GM23338 (cell line): ENCODE measurements around the gene DCTN5. TPM values are rescaled to one million over a fixed set of nuclear protein-coding genes. Genes with fewer than 3 reads are reported as not detected.

Experiments
- ATAC-seq: fragments of 200-7000 bp; cut with Tn5 transposase; 3 replicates; pipeline ENCODE4 v1.9.1; 2020
- DNase-seq: peaks from one replicate; pipeline ENCODE4 v3.0.0-alpha.2; 2015; ENCODE audit warnings: low spot score
- H2AFZ ChIP-seq: fragments of 200-600 bp; sonication (generic); 2 replicates; pipeline ENCODE4 v1.8.0; 2016; ENCODE audit warnings: antibody characterized with exemption, mild to moderate bottlenecking, moderate library complexity
- H3F3A ChIP-seq: fragments of 200-600 bp; sonication (generic); replicated peaks from 2 replicates; pipeline ENCODE4 v1.8.0; 2017; ENCODE audit warnings: antibody characterized with exemption, mixed run types, low read depth
- H3K27ac ChIP-seq: fragments of 200-600 bp; sonication (generic); 2 replicates; pipeline ENCODE4 v1.6.1; 2016; ENCODE audit warnings: low read depth
- H3K27me3 ChIP-seq: fragments of 200-600 bp; sonication (generic); 2 replicates; pipeline ENCODE4 v1.8.0; 2016; ENCODE audit warnings: mild to moderate bottlenecking, mixed run types, moderate library complexity; ENCODE audit not compliant: insufficient read depth
- H3K36me3 ChIP-seq: fragments of 200-600 bp; sonication (generic); 2 replicates; pipeline ENCODE4 v1.8.0; 2016; ENCODE audit warnings: mild to moderate bottlenecking; ENCODE audit not compliant: insufficient read depth
- H3K4me1 ChIP-seq: fragments of 200-600 bp; sonication (generic); 2 replicates; pipeline ENCODE4 v1.8.0; 2016; ENCODE audit warnings: mild to moderate bottlenecking, moderate library complexity; ENCODE audit not compliant: insufficient read depth
- H3K4me2 ChIP-seq: fragments of 200-600 bp; sonication (generic); 2 replicates; pipeline ENCODE4 v1.7.1; 2017; ENCODE audit warnings: mixed run types
- H3K4me3 ChIP-seq: fragments of 200-600 bp; sonication (generic); 2 replicates; pipeline ENCODE4 v1.6.1; 2016; ENCODE audit warnings: mixed run types
- H3K79me2 ChIP-seq: fragments of 200-600 bp; sonication (generic); replicated peaks from 2 replicates; pipeline ENCODE4 v1.8.0; 2017; ENCODE audit warnings: mild to moderate bottlenecking; ENCODE audit not compliant: insufficient read depth
- H3K9me2 ChIP-seq: fragments of 200-600 bp; sonication (generic); 2 replicates; pipeline ENCODE4 v1.8.0; 2017; ENCODE audit not compliant: insufficient read depth
- H4K20me1 ChIP-seq: fragments of 200-600 bp; sonication (generic); replicated peaks from 2 replicates; pipeline ENCODE4 v1.8.0; 2017; ENCODE audit warnings: mild to moderate bottlenecking; ENCODE audit not compliant: insufficient read depth
- H3K27ac Mint-ChIP-seq: 2 replicates; pipeline ENCODE4 v1.8.0; 2020; ENCODE audit warnings: inconsistent platforms, mild to moderate bottlenecking, moderate library complexity, mixed read lengths
- H3K27me3 Mint-ChIP-seq: 3 replicates; pipeline ENCODE4 v1.8.0; 2022; ENCODE audit warnings: low read depth, mild to moderate bottlenecking, moderate library complexity, mixed read lengths, inconsistent platforms; ENCODE audit not compliant: insufficient read depth, poor library complexity
- H3K36me3 Mint-ChIP-seq: 3 replicates; pipeline ENCODE4 v1.8.0; 2021; ENCODE audit warnings: low read depth, mild to moderate bottlenecking, inconsistent platforms, moderate library complexity, mixed read lengths
- H3K4me1 Mint-ChIP-seq: 3 replicates; pipeline ENCODE4 v1.8.0; 2020; ENCODE audit warnings: mild to moderate bottlenecking, inconsistent platforms, mixed read lengths
- H3K4me3 Mint-ChIP-seq: 3 replicates; pipeline ENCODE4 v1.8.0; 2021; ENCODE audit warnings: moderate library complexity, mild to moderate bottlenecking, inconsistent platforms, mixed read lengths
- H3K9me3 Mint-ChIP-seq: 3 replicates; pipeline ENCODE4 v1.8.0; 2020; ENCODE audit warnings: moderate library complexity, mild to moderate bottlenecking, inconsistent platforms, mixed read lengths
- CREB1 ChIP-seq: fragments of 250-450 bp; sonication (Bioruptor Pico); IDR thresholded peaks from 2 replicates; pipeline ENCODE4 v1.5.0; 2020; ENCODE audit warnings: low read depth, mild to moderate bottlenecking, moderate library complexity
- EZH2 ChIP-seq: fragments of 200-600 bp; sonication (generic); IDR thresholded peaks from one replicate; pipeline ENCODE4 v1.8.0; 2017; ENCODE audit warnings: antibody characterized with exemption, mild to moderate bottlenecking, low read depth; ENCODE audit not compliant: unreplicated experiment
- EZH2phosphoT487 ChIP-seq: fragments of 200-600 bp; sonication (generic); IDR thresholded peaks from one replicate; pipeline ENCODE4 v1.8.1; 2018; ENCODE audit warnings: antibody characterized with exemption; ENCODE audit not compliant: unreplicated experiment
- JUNB ChIP-seq: IDR thresholded peaks from one replicate; pipeline ENCODE4 v1.6.1; 2016; ENCODE audit warnings: antibody characterized with exemption; ENCODE audit not compliant: unreplicated experiment
- NANOG ChIP-seq: IDR thresholded peaks from 2 replicates; pipeline ENCODE4 v1.6.1; 2016; ENCODE audit warnings: antibody characterized with exemption, borderline replicate concordance
- POLR2AphosphoS5 ChIP-seq: IDR thresholded peaks from 2 replicates; pipeline ENCODE4 v1.6.1; 2016; ENCODE audit warnings: antibody characterized with exemption, low read depth
- REST ChIP-seq: IDR thresholded peaks from one replicate; pipeline ENCODE4 v1.6.1; 2018; ENCODE audit warnings: antibody characterized with exemption; ENCODE audit not compliant: unreplicated experiment
- STAT1 ChIP-seq: IDR thresholded peaks from one replicate; pipeline ENCODE4 v1.6.1; 2016; ENCODE audit warnings: antibody characterized with exemption; ENCODE audit not compliant: unreplicated experiment
- ZNF114 ChIP-seq: fragments of 250-450 bp; sonication (Bioruptor Pico); IDR thresholded peaks from 2 replicates; pipeline ENCODE4 v1.5.0; 2020; ENCODE audit warnings: mild to moderate bottlenecking, moderate library complexity
- ZNF331 ChIP-seq: fragments of 250-450 bp; sonication (Bioruptor Pico); IDR thresholded peaks from 2 replicates; pipeline ENCODE4 v1.5.0; 2020; ENCODE audit warnings: low read depth, mild to moderate bottlenecking, moderate library complexity
- polyA plus RNA-seq: library from polyadenylated mRNA; unstranded; fragments of >200 nt; fragmentation: Nextera tagmentation; extraction: Ambion mirVana; gene quantifications from 2 replicates; pipeline ENCODE4 v1.2.1, GENCODE V29; 2016
- total RNA-seq: library from RNA; depleted of rRNA; stranded (reverse); fragments of >200 nt; shearing (Covaris generic); gene quantifications from 2 replicates; pipeline ENCODE4 v1.2.3, GENCODE V29; 2014
- TF ChIP-seq, protein P1 (sequence below), 2 experiments: fragments of 200-600 bp in 1 of 2; sonication (generic) in 1 of 2; conservative IDR thresholded peaks; 2 replicates each; pipeline versions ENCODE4 v1.5.1 to v1.6.1; 2016 to 2017; ENCODE audit warnings: antibody characterized with exemption in 2 of 2, low read depth in 2 of 2, mild to moderate bottlenecking in 2 of 2, moderate library complexity in 1 of 2
- TF ChIP-seq, protein P2 (sequence below): fragments of 250-450 bp; sonication (Bioruptor Pico); IDR thresholded peaks from 2 replicates; pipeline ENCODE4 v1.5.0; 2020; ENCODE audit warnings: mild to moderate bottlenecking, moderate library complexity
- TF ChIP-seq, protein P3 (sequence below): IDR thresholded peaks from 2 replicates; pipeline ENCODE4 v1.6.1; 2016; ENCODE audit warnings: antibody characterized with exemption

DCTN5 gene
- total and polyA plus RNA-seq, 2 experiments from 2014 or later = 11.5 to 69.6 TPM

- ATAC-seq = no peak
- H3K4me1 ChIP-seq = no peaks in the 10 kb centered on the region
- Mint-ChIP-seq H3K27me3 (no peaks in the 10 kb centered on the region), H3K27ac (no peak overlapping the region), H3K9me3 (no peaks in the 10 kb centered on the region), H3K4me3 (no peak overlapping the region), H3K4me1 (no peaks in the 10 kb centered on the region), H3K36me3 (peaks cover 39% of the 10 kb centered on the region; the same call in 2 of the 3 replicates)
- no peak for DNase-seq
- H3K4me3 ChIP-seq = no peak overlapping the region
- H3K9me2 ChIP-seq = no peaks in the 10 kb centered on the region
- peaks cover 3% of the 10 kb centered on the region; the same call in 1 of the 2 replicates for H4K20me1 ChIP-seq
- H3K27me3 ChIP-seq = no peaks in the 10 kb centered on the region
- H3K79me2 ChIP-seq = no peaks in the 10 kb centered on the region
- no peaks in the 10 kb centered on the region for H3F3A ChIP-seq
- no peak overlapping the region for H3K27ac ChIP-seq
- TF ChIP-seq NANOG (no peak), STAT1 (no peak), CREB1 (CRISPR knock-in tag) (no peak), EZH2phosphoT487 (no peak), ZNF114 (CRISPR knock-in tag) (no peak), EZH2 (no peak), ZNF331 (CRISPR knock-in tag) (no peak), REST (no peak), JUNB (no peak), POLR2AphosphoS5 (no peak)
- TF ChIP-seq, protein P1, sequence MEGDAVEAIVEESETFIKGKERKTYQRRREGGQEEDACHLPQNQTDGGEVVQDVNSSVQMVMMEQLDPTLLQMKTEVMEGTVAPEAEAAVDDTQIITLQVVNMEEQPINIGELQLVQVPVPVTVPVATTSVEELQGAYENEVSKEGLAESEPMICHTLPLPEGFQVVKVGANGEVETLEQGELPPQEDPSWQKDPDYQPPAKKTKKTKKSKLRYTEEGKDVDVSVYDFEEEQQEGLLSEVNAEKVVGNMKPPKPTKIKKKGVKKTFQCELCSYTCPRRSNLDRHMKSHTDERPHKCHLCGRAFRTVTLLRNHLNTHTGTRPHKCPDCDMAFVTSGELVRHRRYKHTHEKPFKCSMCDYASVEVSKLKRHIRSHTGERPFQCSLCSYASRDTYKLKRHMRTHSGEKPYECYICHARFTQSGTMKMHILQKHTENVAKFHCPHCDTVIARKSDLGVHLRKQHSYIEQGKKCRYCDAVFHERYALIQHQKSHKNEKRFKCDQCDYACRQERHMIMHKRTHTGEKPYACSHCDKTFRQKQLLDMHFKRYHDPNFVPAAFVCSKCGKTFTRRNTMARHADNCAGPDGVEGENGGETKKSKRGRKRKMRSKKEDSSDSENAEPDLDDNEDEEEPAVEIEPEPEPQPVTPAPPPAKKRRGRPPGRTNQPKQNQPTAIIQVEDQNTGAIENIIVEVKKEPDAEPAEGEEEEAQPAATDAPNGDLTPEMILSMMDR (conservative IDR thresholded peaks at IDR 0.05; ENCODE audit: low read depth in 2 of 2) = no peak
- TF ChIP-seq, protein P2, sequence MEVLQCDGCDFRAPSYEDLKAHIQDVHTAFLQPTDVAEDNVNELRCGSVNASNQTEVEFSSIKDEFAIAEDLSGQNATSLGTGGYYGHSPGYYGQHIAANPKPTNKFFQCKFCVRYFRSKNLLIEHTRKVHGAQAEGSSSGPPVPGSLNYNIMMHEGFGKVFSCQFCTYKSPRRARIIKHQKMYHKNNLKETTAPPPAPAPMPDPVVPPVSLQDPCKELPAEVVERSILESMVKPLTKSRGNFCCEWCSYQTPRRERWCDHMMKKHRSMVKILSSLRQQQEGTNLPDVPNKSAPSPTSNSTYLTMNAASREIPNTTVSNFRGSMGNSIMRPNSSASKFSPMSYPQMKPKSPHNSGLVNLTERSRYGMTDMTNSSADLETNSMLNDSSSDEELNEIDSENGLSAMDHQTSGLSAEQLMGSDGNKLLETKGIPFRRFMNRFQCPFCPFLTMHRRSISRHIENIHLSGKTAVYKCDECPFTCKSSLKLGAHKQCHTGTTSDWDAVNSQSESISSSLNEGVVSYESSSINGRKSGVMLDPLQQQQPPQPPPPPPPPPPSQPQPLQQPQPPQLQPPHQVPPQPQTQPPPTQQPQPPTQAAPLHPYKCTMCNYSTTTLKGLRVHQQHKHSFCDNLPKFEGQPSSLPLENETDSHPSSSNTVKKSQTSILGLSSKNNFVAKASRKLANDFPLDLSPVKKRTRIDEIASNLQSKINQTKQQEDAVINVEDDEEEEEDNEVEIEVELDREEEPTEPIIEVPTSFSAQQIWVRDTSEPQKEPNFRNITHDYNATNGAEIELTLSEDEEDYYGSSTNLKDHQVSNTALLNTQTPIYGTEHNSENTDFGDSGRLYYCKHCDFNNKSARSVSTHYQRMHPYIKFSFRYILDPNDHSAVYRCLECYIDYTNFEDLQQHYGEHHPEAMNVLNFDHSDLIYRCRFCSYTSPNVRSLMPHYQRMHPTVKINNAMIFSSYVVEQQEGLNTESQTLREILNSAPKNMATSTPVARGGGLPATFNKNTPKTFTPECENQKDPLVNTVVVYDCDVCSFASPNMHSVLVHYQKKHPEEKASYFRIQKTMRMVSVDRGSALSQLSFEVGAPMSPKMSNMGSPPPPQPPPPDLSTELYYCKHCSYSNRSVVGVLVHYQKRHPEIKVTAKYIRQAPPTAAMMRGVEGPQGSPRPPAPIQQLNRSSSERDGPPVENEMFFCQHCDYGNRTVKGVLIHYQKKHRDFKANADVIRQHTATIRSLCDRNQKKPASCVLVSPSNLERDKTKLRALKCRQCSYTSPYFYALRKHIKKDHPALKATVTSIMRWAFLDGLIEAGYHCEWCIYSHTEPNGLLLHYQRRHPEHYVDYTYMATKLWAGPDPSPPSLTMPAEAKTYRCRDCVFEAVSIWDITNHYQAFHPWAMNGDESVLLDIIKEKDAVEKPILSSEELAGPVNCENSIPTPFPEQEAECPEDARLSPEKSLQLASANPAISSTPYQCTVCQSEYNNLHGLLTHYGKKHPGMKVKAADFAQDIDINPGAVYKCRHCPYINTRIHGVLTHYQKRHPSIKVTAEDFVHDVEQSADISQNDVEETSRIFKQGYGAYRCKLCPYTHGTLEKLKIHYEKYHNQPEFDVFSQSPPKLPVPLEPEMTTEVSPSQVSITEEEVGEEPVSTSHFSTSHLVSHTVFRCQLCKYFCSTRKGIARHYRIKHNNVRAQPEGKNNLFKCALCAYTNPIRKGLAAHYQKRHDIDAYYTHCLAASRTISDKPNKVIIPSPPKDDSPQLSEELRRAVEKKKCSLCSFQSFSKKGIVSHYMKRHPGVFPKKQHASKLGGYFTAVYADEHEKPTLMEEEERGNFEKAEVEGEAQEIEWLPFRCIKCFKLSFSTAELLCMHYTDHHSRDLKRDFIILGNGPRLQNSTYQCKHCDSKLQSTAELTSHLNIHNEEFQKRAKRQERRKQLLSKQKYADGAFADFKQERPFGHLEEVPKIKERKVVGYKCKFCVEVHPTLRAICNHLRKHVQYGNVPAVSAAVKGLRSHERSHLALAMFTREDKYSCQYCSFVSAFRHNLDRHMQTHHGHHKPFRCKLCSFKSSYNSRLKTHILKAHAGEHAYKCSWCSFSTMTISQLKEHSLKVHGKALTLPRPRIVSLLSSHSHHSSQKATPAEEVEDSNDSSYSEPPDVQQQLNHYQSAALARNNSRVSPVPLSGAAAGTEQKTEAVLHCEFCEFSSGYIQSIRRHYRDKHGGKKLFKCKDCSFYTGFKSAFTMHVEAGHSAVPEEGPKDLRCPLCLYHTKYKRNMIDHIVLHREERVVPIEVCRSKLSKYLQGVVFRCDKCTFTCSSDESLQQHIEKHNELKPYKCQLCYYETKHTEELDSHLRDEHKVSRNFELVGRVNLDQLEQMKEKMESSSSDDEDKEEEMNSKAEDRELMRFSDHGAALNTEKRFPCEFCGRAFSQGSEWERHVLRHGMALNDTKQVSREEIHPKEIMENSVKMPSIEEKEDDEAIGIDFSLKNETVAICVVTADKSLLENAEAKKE (CRISPR knock-in tag) = no peak
- TF ChIP-seq, protein P3, sequence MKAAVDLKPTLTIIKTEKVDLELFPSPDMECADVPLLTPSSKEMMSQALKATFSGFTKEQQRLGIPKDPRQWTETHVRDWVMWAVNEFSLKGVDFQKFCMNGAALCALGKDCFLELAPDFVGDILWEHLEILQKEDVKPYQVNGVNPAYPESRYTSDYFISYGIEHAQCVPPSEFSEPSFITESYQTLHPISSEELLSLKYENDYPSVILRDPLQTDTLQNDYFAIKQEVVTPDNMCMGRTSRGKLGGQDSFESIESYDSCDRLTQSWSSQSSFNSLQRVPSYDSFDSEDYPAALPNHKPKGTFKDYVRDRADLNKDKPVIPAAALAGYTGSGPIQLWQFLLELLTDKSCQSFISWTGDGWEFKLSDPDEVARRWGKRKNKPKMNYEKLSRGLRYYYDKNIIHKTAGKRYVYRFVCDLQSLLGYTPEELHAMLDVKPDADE = no peak
- H3K36me3 ChIP-seq = peaks cover 29% of the 10 kb centered on the region; the same call in 1 of the 2 replicates
- no peak overlapping the region for H3K4me2 ChIP-seq
- no peak overlapping the region for H2AFZ ChIP-seq
Observed at GRCh38 chr16:23609929-23610328, 31.3 kb upstream of the DCTN5 start.
